ENCODE measurements around the gene SLC29A3.

Gene SLC29A3

GRCh38 chr10:71374481-71375233 lies 55.6 kb downstream of the SLC29A3 start:
- no peak for DNase-seq

GRCh38 chr10:71375952-71376351 lies 56.9 kb downstream of the SLC29A3 start:
- DNase-seq: no peak

DNA sequence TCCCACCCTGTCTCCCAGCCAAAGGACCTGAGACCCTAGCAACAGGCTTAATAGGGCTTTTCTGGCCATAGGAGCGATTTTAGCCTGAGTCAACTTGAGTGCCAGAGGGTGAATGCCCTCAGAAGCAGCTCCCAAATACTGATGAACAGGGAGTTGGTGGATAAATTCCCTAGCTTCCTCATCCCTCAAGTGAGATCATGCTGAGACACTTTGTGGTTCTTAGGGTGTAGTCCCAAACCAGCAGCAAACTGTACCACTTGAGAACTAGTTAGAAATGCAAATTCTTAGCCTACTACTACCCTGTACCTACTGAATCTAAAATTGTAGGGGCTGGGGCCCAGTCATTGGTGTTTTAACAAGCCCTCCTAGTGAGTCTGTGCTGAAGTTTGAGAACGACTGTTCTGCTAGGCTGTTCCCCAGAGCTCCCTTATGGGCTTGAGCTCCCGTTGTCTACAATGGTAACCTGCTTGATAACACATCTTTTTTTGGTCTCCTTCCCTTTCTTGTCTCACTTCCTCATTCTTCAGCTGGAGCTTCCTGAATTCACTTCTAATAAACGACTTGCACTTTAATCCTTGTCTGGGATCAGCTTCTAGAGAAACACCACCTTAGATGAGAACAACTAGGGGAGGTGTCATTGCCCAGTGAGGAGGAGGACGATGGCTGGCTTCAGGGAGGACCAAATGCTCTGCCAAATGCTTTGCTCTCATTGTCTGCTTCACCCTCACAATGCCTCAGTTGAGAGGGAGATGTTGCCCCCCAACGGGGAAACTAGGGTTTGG lies 59.5 kb downstream of the SLC29A3 start:
- DNase-seq: no peak

GRCh38 chr10:71379118-71379766 lies 60.2 kb downstream of the SLC29A3 start:
- no peak for DNase-seq

DNA sequence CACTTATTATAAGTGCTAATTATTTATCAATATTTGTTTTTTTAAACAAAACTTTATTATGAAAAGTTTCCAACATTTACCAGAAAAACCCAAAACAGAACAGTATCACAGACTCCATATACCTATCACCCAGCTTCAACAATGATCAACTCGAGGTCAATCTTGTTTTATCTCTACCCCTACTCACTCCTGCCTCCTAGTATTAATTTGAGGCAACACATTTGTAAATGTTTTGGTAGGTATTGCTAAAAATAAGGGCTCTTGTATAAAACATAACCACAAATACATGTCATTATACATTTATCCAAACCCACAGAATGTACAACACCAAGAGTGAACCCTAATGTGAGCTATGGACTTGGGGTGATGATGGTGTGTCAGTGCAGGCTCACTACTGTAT lies 61.8 kb downstream of the SLC29A3 start:
- DNase-seq: no peak

GRCh38 chr10:71381611-71382010 lies 62.6 kb downstream of the SLC29A3 start:
- DNase-seq: no peak

DNA sequence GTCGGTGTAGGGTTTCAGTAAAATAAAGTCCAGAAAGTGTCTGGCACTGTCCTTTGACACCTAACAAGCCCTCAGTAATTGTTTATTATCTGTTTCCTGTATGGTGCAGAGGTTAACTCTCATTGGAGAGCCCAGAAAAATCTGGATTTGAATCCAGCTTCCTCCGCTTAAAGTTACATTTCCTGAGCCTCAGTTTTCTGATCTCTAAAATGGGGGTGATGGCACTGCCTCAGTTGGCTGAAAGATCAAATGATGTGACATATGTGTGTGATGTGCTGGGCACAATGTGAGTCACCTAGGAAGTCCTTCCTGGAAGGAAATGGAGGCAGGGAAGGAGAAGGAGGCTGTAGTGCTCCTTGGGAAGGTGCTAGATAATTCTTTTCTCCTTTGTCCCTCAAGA lies 63.0 kb downstream of the SLC29A3 start:
- DNase-seq: no peak

DNA sequence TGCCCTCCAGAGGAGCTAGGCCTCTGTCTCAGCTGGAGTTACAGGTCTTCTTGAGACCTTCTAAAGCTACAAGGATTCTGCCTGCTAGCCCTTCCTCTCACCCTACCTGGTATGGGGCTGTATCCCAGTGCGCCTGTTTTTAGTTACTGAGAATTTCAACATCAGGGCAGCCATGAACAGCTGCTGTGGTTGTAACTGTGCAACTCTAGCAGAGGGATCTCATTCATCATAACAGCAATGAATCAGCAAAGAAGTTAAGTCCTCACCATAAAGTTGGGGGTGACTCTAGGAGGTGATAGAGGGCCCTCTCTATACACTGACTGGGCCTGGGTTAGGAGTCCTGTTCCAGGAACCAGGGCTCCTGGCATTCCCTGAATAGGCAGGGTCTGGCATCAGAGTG lies 63.7 kb downstream of the SLC29A3 start:
- DNase-seq: no peak

DNA sequence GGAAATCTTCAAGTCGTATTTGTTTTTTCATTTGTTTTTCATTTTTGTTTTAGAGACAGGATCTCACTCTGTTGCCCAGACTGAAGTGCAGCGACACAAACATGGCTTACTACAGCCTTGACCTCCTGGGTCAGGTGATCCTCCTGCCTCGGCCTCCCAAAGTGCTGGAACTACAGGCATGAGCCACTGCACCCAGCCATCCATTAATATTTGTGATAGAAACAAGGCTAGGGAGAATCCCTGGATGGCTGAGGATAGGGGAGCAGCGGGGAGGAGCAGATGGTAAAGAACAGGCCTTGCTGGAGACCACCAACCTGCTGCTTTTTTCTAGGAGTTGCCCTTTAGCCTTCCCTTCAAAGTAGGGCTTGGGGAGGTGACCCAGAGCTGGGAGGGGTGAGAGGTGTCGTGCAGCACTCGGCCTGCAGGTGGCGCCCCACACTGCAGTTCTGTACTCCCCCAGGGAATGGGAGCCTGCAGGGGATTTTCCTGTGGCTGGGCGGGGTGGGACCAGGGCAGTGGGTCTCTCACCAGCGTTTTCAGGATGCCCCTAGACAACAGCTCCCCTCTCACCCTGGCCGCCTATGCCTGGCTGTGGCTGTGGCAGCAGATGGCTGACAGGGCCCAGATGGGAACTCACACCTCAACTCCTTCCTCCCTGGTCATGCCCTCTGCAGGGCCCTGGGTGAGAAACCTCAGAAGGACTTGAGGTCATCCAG lies 65.1 kb downstream of the SLC29A3 start:
- DNase-seq: peak; percentile 72

DNA sequence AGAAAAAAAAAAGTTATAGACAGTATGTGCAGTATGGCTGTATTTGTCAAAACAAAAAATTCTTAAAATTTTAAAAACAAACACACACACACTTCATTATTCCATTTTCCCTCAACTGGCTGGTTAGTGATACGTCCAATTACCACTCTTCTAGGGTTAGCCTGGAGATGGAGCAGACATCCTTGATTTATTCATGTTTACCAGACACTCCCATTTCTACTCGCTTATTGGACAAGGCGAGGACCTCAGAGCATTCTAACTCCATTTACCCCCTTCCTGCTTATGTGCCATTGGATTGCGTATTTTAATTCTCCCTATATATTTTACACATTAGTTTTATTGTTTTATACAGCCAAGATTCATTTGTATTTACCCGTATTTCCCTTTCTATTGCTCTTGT lies 69.1 kb downstream of the SLC29A3 start:
- no peak for DNase-seq

DNA sequence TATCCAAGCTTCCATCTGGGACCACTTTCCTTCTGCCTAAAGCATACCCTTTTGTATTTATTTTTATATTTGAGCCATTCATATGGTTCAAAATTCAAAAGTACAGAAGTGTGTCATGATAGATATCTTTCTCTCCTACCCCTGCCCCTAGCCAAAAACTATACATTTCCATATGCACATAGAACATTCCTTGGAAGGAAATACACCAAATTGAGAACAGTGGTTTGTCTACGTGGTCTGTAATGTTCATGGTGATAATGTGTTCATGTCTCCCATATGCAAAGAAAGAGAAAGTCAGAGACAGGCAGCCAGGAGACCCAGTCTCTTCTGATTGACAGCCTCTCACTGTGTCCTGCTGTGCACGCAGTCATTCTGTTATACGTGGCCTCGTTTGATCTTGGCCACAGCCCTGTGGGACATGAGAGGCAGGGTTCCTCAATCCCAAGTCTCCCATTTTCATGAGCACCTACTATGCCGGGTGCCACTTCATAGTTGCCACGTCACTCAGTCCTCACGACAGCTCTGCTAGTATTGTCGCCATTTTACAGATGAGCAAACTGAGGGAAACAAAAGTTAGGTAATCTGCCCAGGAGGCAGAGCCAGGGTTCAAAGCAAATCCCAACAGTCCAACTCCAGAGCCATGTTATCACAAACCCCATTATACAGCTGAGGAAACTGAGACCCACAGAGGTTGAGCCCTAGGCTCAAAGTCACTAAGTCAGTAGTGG lies 69.7 kb downstream of the SLC29A3 start:
- no peak for DNase-seq

DNA sequence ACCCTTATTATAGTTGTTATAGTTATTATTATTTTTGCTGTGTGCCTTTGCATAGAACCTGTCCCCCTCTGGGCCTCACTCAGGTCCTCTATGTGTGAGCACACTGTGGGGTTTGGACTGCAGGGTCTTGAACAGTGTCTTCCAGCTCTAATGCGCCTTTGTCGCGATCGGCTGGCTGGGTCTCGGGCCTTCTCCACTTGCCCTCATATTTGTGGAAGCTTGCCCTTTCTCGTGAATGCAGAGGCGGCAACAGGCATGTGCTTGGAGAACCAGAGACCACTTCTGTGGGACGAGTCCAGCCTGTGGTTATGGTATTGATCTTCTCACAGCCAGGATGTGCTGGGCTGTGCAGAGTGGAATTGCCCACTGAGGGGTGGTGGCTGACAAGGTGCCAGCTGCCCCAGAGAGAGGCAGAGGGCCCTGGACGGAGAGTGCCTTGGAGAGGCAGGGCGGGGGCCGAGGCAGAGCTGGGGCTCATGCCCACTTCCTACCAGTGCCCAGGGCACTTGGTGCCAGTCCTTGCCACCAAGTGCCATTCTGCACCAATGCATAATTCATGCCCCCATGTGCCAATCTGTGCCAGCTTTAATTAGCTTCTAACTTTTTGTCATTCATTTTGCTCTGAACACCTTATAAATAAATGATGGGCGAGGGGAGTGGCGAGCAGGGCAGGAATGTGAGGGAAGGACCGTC lies 70.9 kb downstream of the SLC29A3 start:
- DNase-seq: no peak

DNA sequence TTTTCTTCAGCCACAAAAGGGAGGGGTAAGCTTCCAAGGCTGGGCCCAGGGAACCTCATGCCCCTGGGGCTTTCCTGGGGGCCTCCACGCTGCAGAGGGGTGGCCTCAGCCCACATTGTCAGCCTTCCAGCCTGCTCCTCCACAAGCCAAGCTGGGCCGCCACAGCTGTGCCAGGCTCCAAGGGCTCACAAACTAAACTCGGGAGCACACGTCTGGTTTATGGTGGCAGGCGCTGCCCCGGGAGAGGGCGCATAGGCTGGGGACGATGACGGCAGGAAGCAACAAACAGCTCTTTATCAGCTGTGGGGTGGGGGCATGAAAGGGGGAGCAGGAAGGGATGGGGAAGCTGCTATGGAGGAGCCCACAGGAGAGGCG lies 71.4 kb downstream of the SLC29A3 start:
- DNase-seq: no peak

GRCh38 chr10:71390921-71391690 lies 72.0 kb downstream of the SLC29A3 start:
- DNase-seq: no peak

DNA sequence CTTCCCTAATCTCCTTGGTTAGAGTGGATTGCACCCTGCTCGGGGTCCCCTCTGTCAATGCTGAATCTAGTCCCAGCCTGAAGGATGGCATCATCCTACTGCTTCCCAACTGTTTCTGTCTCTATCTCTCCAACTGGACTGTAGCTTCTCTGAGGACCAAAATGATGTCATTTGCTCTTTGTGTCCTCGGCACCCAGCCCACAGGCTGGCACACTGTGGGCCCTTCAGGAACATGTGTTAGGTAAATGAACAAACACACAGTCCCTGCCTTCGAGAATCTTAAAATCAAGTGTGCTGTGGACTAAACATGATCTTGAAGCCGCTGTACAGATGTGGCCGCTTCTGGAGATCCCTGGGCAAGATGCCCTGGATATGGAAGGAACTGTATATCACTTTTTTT lies 72.6 kb downstream of the SLC29A3 start:
- DNase-seq: no peak

GRCh38 chr10:71392292-71392691 lies 73.2 kb downstream of the SLC29A3 start:
- no peak for DNase-seq

DNA sequence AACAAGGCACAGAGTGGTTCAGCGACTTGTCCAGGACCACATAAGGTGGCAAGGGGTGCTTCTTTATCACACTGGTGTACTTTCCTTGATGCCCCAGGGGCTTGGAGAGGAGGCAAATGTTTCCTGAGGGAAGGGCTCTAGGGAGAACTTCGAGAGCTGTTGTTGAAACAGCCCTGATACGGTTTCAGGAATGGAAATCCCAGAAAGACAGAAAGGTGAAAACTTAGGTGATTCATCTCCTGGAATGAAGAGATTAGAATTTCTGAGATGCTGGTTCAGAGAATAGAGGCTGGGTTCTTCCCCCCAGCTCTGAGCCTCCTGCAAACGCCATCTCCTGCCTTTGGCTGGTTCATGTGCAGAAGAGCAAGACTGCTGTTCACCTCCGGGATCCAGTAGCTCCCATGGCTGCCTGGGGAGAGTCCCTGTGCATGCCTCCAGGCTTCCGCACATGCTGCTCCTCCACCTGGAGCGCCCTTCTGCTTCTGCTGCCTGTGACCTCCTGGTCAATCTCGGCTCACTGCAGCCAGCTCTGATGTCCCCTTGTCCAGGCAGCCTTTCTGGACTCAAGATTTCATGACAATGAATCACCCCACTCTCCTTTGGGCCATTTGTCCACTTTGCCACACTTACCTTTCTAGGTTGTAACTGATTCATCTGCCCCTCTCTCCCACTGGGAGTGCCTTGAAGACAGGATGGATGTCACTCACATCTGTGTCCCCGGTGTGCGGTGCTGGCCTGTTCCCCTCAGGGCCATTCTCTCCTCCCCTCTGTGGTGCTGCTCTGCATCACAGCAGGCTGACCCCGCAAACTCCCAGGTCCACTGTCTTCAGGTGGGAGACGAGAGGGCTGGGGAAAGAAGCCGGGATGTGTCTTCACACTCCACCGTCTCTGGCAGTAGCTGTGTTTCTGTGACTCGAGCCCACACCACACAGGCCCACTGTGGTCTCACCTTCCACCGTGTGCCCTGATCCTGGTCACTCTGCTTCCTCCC lies 74.0 kb downstream of the SLC29A3 start:
- DNase-seq: no peak

- DNase-seq: no peak
Measured at GRCh38 chr10:71393841-71394475, 74.9 kb downstream of the SLC29A3 start.

GRCh38 chr10:71394926-71395562 lies 76.0 kb downstream of the SLC29A3 start:
- DNase-seq: no peak

Data from CD4-positive, alpha-beta T cell treated with Interleukin-12 subunit alpha and Interleukin-12 subunit beta, for 1 hour (primary cell).